PC-9 (cell line): ENCODE data around the gene BSCL2. TPM values are rescaled to one million over a fixed set of nuclear protein-coding genes. Genes with fewer than 3 reads are reported as not detected.

Experiments used
- BruUV-seq: library from RNA; stranded (reverse); fragments of 400-500 nt; replicated peaks from 2 replicates; lab custom pipeline; 2021; lab: Mats Ljungman, UMichigan
- CTCF ChIA-PET: fragments of 300-600 bp; sonication (Branson Sonifier 250); formaldehyde crosslinking; loops from one replicate; lab custom pipeline; 2022; ENCODE audit warnings: antibody characterized with exemption; lab: Charles Lee
- POLR2A ChIA-PET: fragments of 300-600 bp; sonication (Branson Sonifier 250); formaldehyde crosslinking; loops from one replicate; lab custom pipeline; 2022; ENCODE audit warnings: antibody characterized with exemption; ENCODE audit not compliant: unreplicated experiment; lab: Charles Lee
- DNase-seq, 2 experiments: peaks; one replicate each; pipeline versions ENCODE4 v3.0.0 to v3.0.0-alpha.2; 2015 to 2022; ENCODE audit warnings: mixed read lengths in 1 of 2
- H2AFZ ChIP-seq: fragments of 200-600 bp; sonication (generic); 2 replicates; pipeline ENCODE4 v1.8.1; 2017; ENCODE audit warnings: antibody characterized with exemption
- H3F3A ChIP-seq: fragments of 200-600 bp; sonication (generic); 2 replicates; pipeline ENCODE4 v1.8.1; 2017; ENCODE audit warnings: antibody characterized with exemption, mild to moderate bottlenecking, low read depth; ENCODE audit not compliant: insufficient read depth
- H3K27ac ChIP-seq: fragments of 200-600 bp; sonication (generic); 2 replicates; pipeline ENCODE4 v1.6.1; 2016; ENCODE audit warnings: mixed run types
- H3K27me3 ChIP-seq: fragments of 200-600 bp; sonication (generic); 2 replicates; pipeline ENCODE4 v1.6.1; 2016; ENCODE audit warnings: low read depth, mixed run types; ENCODE audit not compliant: insufficient read depth
- H3K36me3 ChIP-seq: fragments of 200-600 bp; sonication (generic); 2 replicates; pipeline ENCODE4 v1.6.1; 2016; ENCODE audit warnings: low read depth, mixed run types
- H3K4me1 ChIP-seq: fragments of 200-600 bp; sonication (generic); replicated peaks from 2 replicates; pipeline ENCODE4 v1.6.1; 2016; ENCODE audit warnings: mixed run types; ENCODE audit not compliant: insufficient read depth
- H3K4me2 ChIP-seq: fragments of 200-600 bp; sonication (generic); 2 replicates; pipeline ENCODE4 v1.6.1; 2017; ENCODE audit warnings: mixed run types
- H3K4me3 ChIP-seq: fragments of 200-600 bp; sonication (generic); 2 replicates; pipeline ENCODE4 v1.6.1; 2016; ENCODE audit warnings: mixed run types
- H3K79me2 ChIP-seq: fragments of 200-600 bp; sonication (generic); 2 replicates; pipeline ENCODE4 v1.6.1; 2017; ENCODE audit warnings: low read depth, mixed run types
- H3K9me2 ChIP-seq: fragments of 200-600 bp; sonication (generic); 2 replicates; pipeline ENCODE4 v1.8.1; 2017; ENCODE audit warnings: mild to moderate bottlenecking; ENCODE audit not compliant: insufficient read depth
- H3K9me3 ChIP-seq: fragments of 200-600 bp; sonication (generic); 2 replicates; pipeline ENCODE4 v1.8.1; 2016; ENCODE audit warnings: low read depth; ENCODE audit not compliant: insufficient read depth
- H4K20me1 ChIP-seq: fragments of 200-600 bp; sonication (generic); 2 replicates; pipeline ENCODE4 v1.8.1; 2017; ENCODE audit not compliant: insufficient read depth
- CTCF ChIP-seq: fragments of 200-600 bp; sonication (generic); conservative IDR thresholded peaks from 2 replicates; pipeline ENCODE4 v1.6.1; 2017; ENCODE audit warnings: mixed run types, antibody characterized with exemption, mild to moderate bottlenecking, moderate library complexity
- EZH2 ChIP-seq: fragments of 200-600 bp; sonication (generic); IDR thresholded peaks from 2 replicates; pipeline ENCODE4 v1.8.0; 2017; ENCODE audit warnings: antibody characterized with exemption, low read depth
- intact Hi-C: fragments of 100-400 bp; cut with micrococcal nuclease; formaldehyde crosslinking; loops from one replicate; pipeline ENCODE4 v1.10.0; 2022; ENCODE audit not compliant: unreplicated experiment
- total RNA-seq: library from RNA; stranded (reverse); gene quantifications from 2 replicates; pipeline ENCODE4 v1.2.3, GENCODE V29; 2021

BSCL2 gene
- total RNA-seq, 1 experiment from 2014 or later: 201 TPM

GRCh38 chr11:62665599-62666258 is 41.5 kb downstream of the BSCL2 start:
- H3K27ac ChIP-seq: peak overlapping the region; percentile 72
- DNase-seq: peak; percentile 42 to 46
- no peak overlapping the region for H2AFZ ChIP-seq
- H3K36me3 ChIP-seq: peaks cover 24% of the 10 kb centered on the region
- peaks cover 38% of the 10 kb centered on the region for H3K4me1 ChIP-seq
- peak overlapping the region; percentile 88 for H3K4me3 ChIP-seq
- H3K9me3 ChIP-seq: no peaks in the 10 kb centered on the region
- no peaks in the 10 kb centered on the region for H3K9me2 ChIP-seq
- H4K20me1 ChIP-seq: no peaks in the 10 kb centered on the region; the same call in none of the 2 replicates
- peaks cover 83% of the 10 kb centered on the region for H3F3A ChIP-seq
- TF ChIP-seq CTCF (no peak), EZH2 (no peak)
- BruUV-seq: no TSS peak
- POLR2A ChIA-PET: interaction anchor here (0.6 to 2.0 kb wide), 31 partner anchors 8 to 1723 kb away, joined by 3 to 55 read pairs (median 8); partner anchors contain the start of genes B3GAT3, EEF1G, HNRNPUL2 and INTS5
- CTCF ChIA-PET: interaction anchor here (0.6 to 1.1 kb wide), 3 partner anchors 12 to 81 kb away, joined by 3 to 7 read pairs (median 4); no protein-coding TSS in a partner anchor
- H3K27me3 ChIP-seq: no peaks in the 10 kb centered on the region
- H3K79me2 ChIP-seq: peaks cover 66% of the 10 kb centered on the region
- H3K4me2 ChIP-seq: peak overlapping the region; percentile 98
- intact Hi-C loops: loop anchor here (5.0 kb wide), 3 partner anchors 43 to 123 kb away; partner anchors contain the start of genes B3GAT3 and TUT1

GRCh38 chr11:62665075-62665598 is 42.1 kb downstream of the BSCL2 start, which contains the start of the genes C11orf98 and CSKMT:
Gene C11orf98, minus strand, starts transcription at chr11:62665210. Its CDS starts 41 bp downstream, at chr11:62665169.
Gene CSKMT, plus strand, starts transcription at chr11:62665312. Its CDS starts 568 bp downstream, at chr11:62665880.
- Histone ChIP-seq H3K4me2 (peak within 1 kb of the TSS; percentile 98), H3K9me2 (no peaks in the 10 kb centered on the region), H3K27me3 (no peaks in the 10 kb centered on the region), H3K36me3 (peaks cover 24% of the 10 kb centered on the region), H3K27ac (peak within 1 kb of the TSS; percentile 72), H3K79me2 (peaks cover 60% of the 10 kb centered on the region), H3F3A (peaks cover 83% of the 10 kb centered on the region), H3K4me1 (peaks cover 33% of the 10 kb centered on the region), H4K20me1 (no peaks in the 10 kb centered on the region; the same call in none of the 2 replicates), H2AFZ (peak within 1 kb of the TSS; percentile 93), H3K9me3 (no peaks in the 10 kb centered on the region), H3K4me3 (peak within 1 kb of the TSS; percentile 88)
- POLR2A ChIA-PET: interaction anchor here (0.5 to 2.0 kb wide), 38 partner anchors 9 to 1722 kb away, joined by 3 to 55 read pairs (median 8); partner anchors contain the start of genes B3GAT3, EEF1G, HNRNPUL2 and INTS5
- CTCF ChIA-PET: interaction anchor here (0.6 to 1.1 kb wide), 6 partner anchors 11 to 184 kb away, joined by 3 to 7 read pairs (median 4); partner anchors contain the start of gene TUT1
- no peak for TF ChIP-seq EZH2
- intact Hi-C loops: loop anchor here (5.0 kb wide), 3 partner anchors 43 to 123 kb away; partner anchors contain the start of genes B3GAT3 and TUT1
- DNase-seq: peak; percentile 87 to 98
- TSS peak; percentile 84 for BruUV-seq

- Histone ChIP-seq H4K20me1 (no peaks in the 10 kb centered on the region; the same call in none of the 2 replicates), H3F3A (peaks cover 78% of the 10 kb centered on the region), H3K4me3 (peak overlapping the region; percentile 88), H3K9me3 (no peaks in the 10 kb centered on the region), H2AFZ (peak overlapping the region; percentile 93), H3K9me2 (no peaks in the 10 kb centered on the region), H3K27me3 (no peaks in the 10 kb centered on the region), H3K4me1 (peaks cover 27% of the 10 kb centered on the region), H3K36me3 (peaks cover 24% of the 10 kb centered on the region), H3K27ac (peak overlapping the region; percentile 72), H3K79me2 (peaks cover 55% of the 10 kb centered on the region), H3K4me2 (peak overlapping the region; percentile 58)
- intact Hi-C loops: loop anchor here (5.0 kb wide), 3 partner anchors 42 to 122 kb away; partner anchors contain the start of genes B3GAT3 and TUT1
- BruUV-seq: no TSS peak
- ChIA-PET POLR2A (interaction anchor here (0.5 to 2.0 kb wide), 31 partner anchors 9 to 639 kb away, joined by 3 to 55 read pairs (median 8); partner anchors contain the start of genes B3GAT3, EEF1G, HNRNPUL2 and INTS5), CTCF (interaction anchor here (0.5 to 1.1 kb wide), 7 partner anchors 11 to 281 kb away, joined by 3 to 7 read pairs (median 4); partner anchors contain the start of gene TUT1)
- no peak for TF ChIP-seq CTCF
- peak in 1 of 2 experiments; percentile 68 for DNase-seq
Measured at GRCh38 chr11:62664405-62665074, 42.7 kb downstream of the BSCL2 start.
